Right atrium auricular region (tissue), 2 donors: ENCODE data around the gene TSPAN5. TPM values are rescaled to one million over a fixed set of nuclear protein-coding genes. Genes with fewer than 3 reads are reported as not detected.
"Not testable (repeated sequence)": the region's sequence is repeated elsewhere in the genome, so short reads cannot be mapped to it uniquely, and the experiment has no call there.

ENCODE experiments used
- DNase-seq: peaks from one replicate; pipeline ENCODE4 v3.0.0-alpha.2; 2019; ENCODE audit warnings: low spot score
- H3K27ac ChIP-seq, 2 donors: fragments of 200-600 bp; sonication (generic); 1 replicate in 1 of 2; 2 replicates in 1 of 2; pipeline ENCODE4 v1.5.1; 2016 to 2019
- H3K27me3 ChIP-seq, 2 donors: fragments of 200-600 bp; sonication (generic); one replicate each; pipeline versions ENCODE4 v1.5.1 to v1.6.0; 2017 to 2019
- H3K36me3 ChIP-seq: fragments of 200-600 bp; sonication (generic); one replicate; pipeline ENCODE4 v1.5.1; 2016
- H3K4me1 ChIP-seq, 2 donors: fragments of 200-600 bp; sonication (generic); one replicate each; pipeline versions ENCODE4 v1.5.1 to v1.6.0; 2017 to 2019
- H3K4me3 ChIP-seq, 2 donors: fragments of 200-600 bp; sonication (generic); 1 replicate in 1 of 2; 2 replicates in 1 of 2; pipeline ENCODE4 v1.5.1; 2017 to 2019; ENCODE audit warnings: mild to moderate bottlenecking in 1 of 2, moderate library complexity in 1 of 2
- H3K9me3 ChIP-seq, 2 donors: fragments of 200-600 bp; sonication (generic); one replicate each; pipeline ENCODE4 v1.5.1; 2019
- total RNA-seq, 2 donors: library from RNA; depleted of rRNA; stranded (reverse); fragments of >200 nt; gene quantifications; one replicate each; pipeline ENCODE4 v1.1.0, GENCODE V29; 2016
- TF ChIP-seq, protein P1 (sequence below), 2 donors: fragments of 200-600 bp; sonication (generic); IDR thresholded peaks; one replicate each; pipeline ENCODE4 v1.5.1; 2019; ENCODE audit warnings: antibody characterized with exemption in 2 of 2

Gene TSPAN5
- total RNA-seq, 2 donors from 2014 or later, result 1.8 to 5.7 TPM

DNA sequence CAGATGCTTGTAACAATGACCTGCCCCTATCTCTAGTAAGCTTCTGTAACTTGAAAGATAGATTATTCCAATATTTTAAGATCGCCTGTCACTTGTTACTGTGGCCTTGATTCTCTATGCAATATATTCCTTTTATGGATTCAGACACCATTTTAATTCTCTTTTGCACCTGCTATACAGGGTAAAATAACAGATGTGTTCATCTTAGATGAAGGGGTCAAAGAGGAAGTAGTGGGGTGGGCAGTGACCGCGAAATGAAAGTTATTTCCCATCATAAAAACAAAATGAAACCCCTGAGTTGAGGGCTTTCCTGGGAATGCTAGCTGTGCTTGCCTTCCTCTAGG is 175.9 kb downstream of the TSPAN5 start:
- no peak overlapping the region for H3K4me3 ChIP-seq
- H3K27me3 ChIP-seq, result no peaks in the 10 kb centered on the region
- no peaks in the 10 kb centered on the region for H3K9me3 ChIP-seq
- no peaks in the 10 kb centered on the region for H3K4me1 ChIP-seq
- no peak overlapping the region for H3K27ac ChIP-seq
- H3K36me3 ChIP-seq, result no peaks in the 10 kb centered on the region
- TF ChIP-seq, protein P1, sequence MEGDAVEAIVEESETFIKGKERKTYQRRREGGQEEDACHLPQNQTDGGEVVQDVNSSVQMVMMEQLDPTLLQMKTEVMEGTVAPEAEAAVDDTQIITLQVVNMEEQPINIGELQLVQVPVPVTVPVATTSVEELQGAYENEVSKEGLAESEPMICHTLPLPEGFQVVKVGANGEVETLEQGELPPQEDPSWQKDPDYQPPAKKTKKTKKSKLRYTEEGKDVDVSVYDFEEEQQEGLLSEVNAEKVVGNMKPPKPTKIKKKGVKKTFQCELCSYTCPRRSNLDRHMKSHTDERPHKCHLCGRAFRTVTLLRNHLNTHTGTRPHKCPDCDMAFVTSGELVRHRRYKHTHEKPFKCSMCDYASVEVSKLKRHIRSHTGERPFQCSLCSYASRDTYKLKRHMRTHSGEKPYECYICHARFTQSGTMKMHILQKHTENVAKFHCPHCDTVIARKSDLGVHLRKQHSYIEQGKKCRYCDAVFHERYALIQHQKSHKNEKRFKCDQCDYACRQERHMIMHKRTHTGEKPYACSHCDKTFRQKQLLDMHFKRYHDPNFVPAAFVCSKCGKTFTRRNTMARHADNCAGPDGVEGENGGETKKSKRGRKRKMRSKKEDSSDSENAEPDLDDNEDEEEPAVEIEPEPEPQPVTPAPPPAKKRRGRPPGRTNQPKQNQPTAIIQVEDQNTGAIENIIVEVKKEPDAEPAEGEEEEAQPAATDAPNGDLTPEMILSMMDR (IDR thresholded peaks at IDR 0.05), result no peak
- no peak for DNase-seq

- Histone ChIP-seq H3K36me3 (no peaks in the 10 kb centered on the region), H3K4me3 (no peak overlapping the region), H3K27me3 (no peaks in the 10 kb centered on the region), H3K4me1 (no peaks in the 10 kb centered on the region), H3K9me3 (no peaks in the 10 kb centered on the region), H3K27ac (no peak overlapping the region)
- TF ChIP-seq, protein P1 (IDR thresholded peaks at IDR 0.05), result no peak
- no peak for DNase-seq
Measured at GRCh38 chr4:98481167-98481566, 177.2 kb downstream of the TSPAN5 start.

- Histone ChIP-seq H3K27me3 (no peaks in the 10 kb centered on the region), H3K27ac (no peak overlapping the region), H3K36me3 (no peaks in the 10 kb centered on the region), H3K4me3 (no peak overlapping the region), H3K9me3 (no peaks in the 10 kb centered on the region), H3K4me1 (no peaks in the 10 kb centered on the region)
- TF ChIP-seq, protein P1 (IDR thresholded peaks at IDR 0.05), result no peak
- no peak for DNase-seq
Measured at GRCh38 chr4:98480535-98480934, 177.9 kb downstream of the TSPAN5 start.

DNA sequence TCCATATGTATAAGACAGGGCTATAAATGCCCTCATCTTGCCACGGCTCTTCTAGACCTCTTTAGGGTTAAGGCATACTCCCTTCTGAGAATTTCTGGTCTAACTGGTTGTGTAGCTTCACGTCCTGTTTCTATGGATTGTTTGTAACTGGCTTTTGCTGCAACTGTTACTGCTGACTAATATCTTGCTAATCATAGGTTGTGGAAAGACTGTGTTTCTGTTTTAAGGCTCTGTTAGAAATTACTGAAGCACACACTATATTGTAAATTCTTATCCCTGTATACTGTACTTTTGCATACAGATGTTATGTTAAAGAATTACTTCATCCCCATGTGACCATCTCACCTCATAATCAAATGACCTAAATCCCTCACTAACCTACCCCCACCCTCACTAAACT is 178.8 kb downstream of the TSPAN5 start:
- DNase-seq, H3K4me1 ChIP-seq, H3K27ac ChIP-seq, H3K36me3 ChIP-seq, H3K27me3 ChIP-seq, H3K9me3 ChIP-seq, H3K4me3 ChIP-seq: not testable (repeated sequence)

- Histone ChIP-seq H3K27ac (no peak overlapping the region), H3K4me3 (no peak overlapping the region), H3K27me3 (no peaks in the 10 kb centered on the region), H3K36me3 (no peaks in the 10 kb centered on the region), H3K9me3 (no peaks in the 10 kb centered on the region), H3K4me1 (no peaks in the 10 kb centered on the region)
- DNase-seq, result no peak
- TF ChIP-seq, protein P1 (IDR thresholded peaks at IDR 0.05), result no peak
Measured at GRCh38 chr4:98476891-98477290, 181.5 kb downstream of the TSPAN5 start.

DNA sequence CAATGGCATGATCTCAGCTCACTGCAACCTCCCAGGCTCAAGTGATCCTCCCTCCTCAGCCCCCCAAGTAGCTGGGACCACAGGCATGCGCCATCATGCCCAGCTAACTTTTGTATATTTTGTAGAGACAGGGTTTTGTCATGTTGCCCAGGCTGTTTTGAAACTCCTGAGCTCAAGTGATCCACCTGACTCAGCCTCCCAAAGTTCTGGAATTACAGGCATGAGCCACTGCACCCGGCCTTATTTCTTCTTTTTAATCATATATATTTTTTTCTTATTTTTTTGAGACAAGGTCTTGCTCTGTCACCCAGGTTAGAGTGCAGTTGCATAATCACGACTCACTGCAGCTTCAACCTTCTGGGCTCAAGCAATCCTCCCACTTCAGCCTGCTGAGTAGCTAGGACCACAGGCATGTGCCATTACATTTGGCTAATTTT is 184.0 kb downstream of the TSPAN5 start:
- no peak overlapping the region for H3K27ac ChIP-seq
- TF ChIP-seq, protein P1 (IDR thresholded peaks at IDR 0.05), result no peak
- DNase-seq, result no peak
- H3K27me3 ChIP-seq, result no peaks in the 10 kb centered on the region
- no peak overlapping the region for H3K4me3 ChIP-seq
- no peaks in the 10 kb centered on the region for H3K4me1 ChIP-seq
- H3K36me3 ChIP-seq, result no peaks in the 10 kb centered on the region
- H3K9me3 ChIP-seq, result no peaks in the 10 kb centered on the region
